Hair follicle dermal papilla cell (primary cell): Measurements from ENCODE around the gene GPR176. TPM values are rescaled to one million over a fixed set of nuclear protein-coding genes. Genes with fewer than 3 reads are reported as not detected.

Source experiments
- small RNA-seq: library from RNA; depleted of rRNA; stranded (forward); fragments of <200 nt; gene quantifications from one replicate; pipeline ENCODE3, GENCODE V24; 2012
- total RNA-seq: library from RNA; depleted of rRNA; stranded (reverse); fragments of >200 nt; gene quantifications from 2 replicates; pipeline ENCODE4 v1.2.3, GENCODE V29; 2012

The GPR176 gene
- 291 and 326 TPM in 2 replicates for total RNA-seq

GRCh38 chr15:39919748-39920509 is at the start of gene GPR176:
GPR176 (minus strand) TSS chr15:39920266; CDS start chr15:39920026, 240 bp downstream.

GRCh38 chr15:39782441-39783138 is 137.5 kb downstream of the GPR176 start, which contains the start of gene FSIP1:
FSIP1 (minus strand) TSS chr15:39782841; CDS start chr15:39776524, 6,317 bp downstream.

Small RNA genes lying within 50 kb of the gene (small RNA-seq; reads per million reads assigned to genes)
- not detected for gene RF00019

Other genes starting within 250 kb of the GPR176 start
- 8.3 and 15.4 TPM in 2 replicates for gene FSIP1, start 137.4 kb downstream of the GPR176 start, total RNA-seq
- 120 and 123 TPM in 2 replicates for gene EIF2AK4, start 13.8 kb upstream of the GPR176 start, total RNA-seq
- 82.8 and 118 TPM in 2 replicates for gene SRP14, start 118.9 kb upstream of the GPR176 start, total RNA-seq
- gene BMF, start 188.6 kb upstream of the GPR176 start, total RNA-seq: 6.6 and 9.2 TPM in 2 replicates
- gene BUB1B, start 240.8 kb upstream of the GPR176 start, total RNA-seq: 2.4 and 5.0 TPM in 2 replicates